Suprapubic skin (tissue), 3 donors: ENCODE results near the gene GMPR.

Source experiments
- POLR2A ChIP-seq, 2 donors: fragments of 450-650 bp; IDR thresholded peaks; one replicate each; pipeline ENCODE4 v1.6.1; 2017; ENCODE audit warnings: antibody characterized with exemption in 2 of 2, mild to moderate bottlenecking in 2 of 2, moderate library complexity in 2 of 2
- TF ChIP-seq, protein P1 (sequence below), 2 donors: fragments of 200-600 bp in 1 of 2; fragments of 450-650 bp in 1 of 2; sonication (generic) in 1 of 2; IDR thresholded peaks; one replicate each; pipeline ENCODE4 v1.5.1; 2016 to 2019; ENCODE audit warnings: antibody characterized with exemption in 2 of 2, mild to moderate bottlenecking in 1 of 2, moderate library complexity in 1 of 2

DNA sequence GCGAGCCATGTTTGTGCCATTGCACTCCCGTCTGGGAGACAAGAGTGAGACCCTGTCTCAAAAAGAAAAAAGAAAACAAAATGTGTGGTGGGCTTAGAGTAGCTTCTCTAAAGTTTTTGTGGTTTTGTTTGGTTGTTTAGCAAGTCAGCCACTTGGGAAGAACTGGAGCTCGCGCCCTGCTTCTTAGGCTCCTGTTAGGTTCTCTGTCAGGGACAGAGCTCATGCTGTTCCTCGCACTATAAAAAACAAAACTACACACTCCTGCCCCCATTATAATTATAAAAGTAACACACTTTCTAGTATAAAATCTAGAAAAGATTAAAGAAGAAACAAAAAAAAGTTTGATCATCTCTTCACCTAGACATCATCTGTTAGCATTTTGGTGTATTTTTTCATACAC lies 33.0 kb downstream of the GMPR start:
- TF ChIP-seq, protein P1, sequence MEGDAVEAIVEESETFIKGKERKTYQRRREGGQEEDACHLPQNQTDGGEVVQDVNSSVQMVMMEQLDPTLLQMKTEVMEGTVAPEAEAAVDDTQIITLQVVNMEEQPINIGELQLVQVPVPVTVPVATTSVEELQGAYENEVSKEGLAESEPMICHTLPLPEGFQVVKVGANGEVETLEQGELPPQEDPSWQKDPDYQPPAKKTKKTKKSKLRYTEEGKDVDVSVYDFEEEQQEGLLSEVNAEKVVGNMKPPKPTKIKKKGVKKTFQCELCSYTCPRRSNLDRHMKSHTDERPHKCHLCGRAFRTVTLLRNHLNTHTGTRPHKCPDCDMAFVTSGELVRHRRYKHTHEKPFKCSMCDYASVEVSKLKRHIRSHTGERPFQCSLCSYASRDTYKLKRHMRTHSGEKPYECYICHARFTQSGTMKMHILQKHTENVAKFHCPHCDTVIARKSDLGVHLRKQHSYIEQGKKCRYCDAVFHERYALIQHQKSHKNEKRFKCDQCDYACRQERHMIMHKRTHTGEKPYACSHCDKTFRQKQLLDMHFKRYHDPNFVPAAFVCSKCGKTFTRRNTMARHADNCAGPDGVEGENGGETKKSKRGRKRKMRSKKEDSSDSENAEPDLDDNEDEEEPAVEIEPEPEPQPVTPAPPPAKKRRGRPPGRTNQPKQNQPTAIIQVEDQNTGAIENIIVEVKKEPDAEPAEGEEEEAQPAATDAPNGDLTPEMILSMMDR (IDR thresholded peaks at IDR 0.05): no peak
- no peak for TF ChIP-seq POLR2A (IDR thresholded peaks at IDR 0.05)
